GM18873 (cell line): ENCODE measurements around the gene PRKN.
"Not testable (repeated sequence)": the region's sequence is repeated elsewhere in the genome, so short reads cannot be mapped to it uniquely, and the experiment has no call there.

Experiments
- ATAC-seq: cut with Tn5 transposase; IDR thresholded peaks from one replicate; pipeline ENCODE4 v1.9.1; 2021; ENCODE audit warnings: mild to moderate bottlenecking, moderate library complexity, moderate number of reproducible peaks; ENCODE audit not compliant: unreplicated experiment, low FRiP score

Gene PRKN

DNA sequence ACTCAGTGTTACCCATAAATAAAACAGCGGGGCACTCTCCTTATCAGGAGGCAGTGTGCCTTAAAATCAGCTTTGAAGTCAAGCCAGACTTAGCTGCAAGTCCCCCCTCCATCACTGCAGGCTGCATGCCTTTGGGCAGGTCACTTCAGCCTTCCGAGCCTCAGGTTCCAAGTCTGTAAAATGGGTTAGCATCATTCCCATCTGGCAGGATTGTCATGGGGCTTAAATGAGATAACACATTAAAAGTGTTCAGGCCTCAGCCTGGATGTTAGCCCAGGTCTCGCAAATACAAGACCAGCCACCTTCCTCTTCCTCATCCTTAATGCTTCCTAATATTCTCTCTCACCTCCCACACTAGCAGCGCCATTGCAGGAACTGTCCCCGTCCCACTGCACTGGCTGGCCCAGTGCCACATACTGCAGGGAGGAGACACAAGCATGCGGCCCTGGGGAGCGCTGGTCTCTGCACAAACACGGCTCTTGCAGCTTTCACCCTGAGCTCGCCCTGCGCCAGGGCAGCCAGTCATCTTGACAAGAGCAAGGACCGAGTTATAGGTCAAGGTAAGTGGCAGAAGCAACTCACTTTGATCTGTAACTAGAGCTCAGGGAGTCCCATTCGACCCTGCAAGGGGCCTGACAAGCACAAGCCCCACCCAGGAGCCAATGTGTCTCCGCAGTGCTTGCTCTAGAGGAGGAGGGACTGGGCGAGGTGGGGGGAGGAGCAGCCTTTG is 889.1 kb downstream of the PRKN start:
- no peak for ATAC-seq

DNA sequence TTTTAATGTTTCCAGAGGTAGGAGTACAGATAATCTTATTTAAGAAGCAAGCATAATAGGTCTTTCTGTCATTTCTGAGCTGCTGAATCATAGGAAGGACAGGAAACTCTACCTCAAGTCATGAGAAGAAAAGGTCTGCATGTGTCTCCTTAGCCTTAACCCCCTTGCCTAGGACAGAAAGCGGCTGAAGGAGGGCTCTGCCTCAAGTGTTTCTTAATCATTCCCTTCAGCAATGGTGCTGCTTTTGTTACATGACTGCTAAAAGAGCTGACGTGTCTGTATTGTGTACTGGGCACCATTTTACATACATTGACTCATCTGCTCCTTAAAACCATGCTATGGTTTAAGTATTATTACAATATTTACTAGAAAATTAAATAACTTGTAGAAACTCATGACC is 889.7 kb downstream of the PRKN start:
- ATAC-seq = no peak

DNA sequence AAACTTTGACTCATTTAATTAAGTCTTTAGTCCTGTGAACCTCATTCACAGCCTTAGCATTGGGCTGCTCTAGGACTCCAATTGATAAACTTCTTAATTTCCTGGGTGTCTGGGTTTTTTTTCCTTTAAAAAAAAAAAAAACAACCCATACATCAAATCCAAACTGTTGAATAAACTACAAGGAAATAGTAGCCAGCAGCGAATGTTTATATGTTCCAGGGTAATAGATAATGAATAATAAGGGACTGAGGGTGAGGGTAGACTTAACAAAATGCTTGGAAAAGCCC is 890.2 kb downstream of the PRKN start:
- no peak for ATAC-seq

DNA sequence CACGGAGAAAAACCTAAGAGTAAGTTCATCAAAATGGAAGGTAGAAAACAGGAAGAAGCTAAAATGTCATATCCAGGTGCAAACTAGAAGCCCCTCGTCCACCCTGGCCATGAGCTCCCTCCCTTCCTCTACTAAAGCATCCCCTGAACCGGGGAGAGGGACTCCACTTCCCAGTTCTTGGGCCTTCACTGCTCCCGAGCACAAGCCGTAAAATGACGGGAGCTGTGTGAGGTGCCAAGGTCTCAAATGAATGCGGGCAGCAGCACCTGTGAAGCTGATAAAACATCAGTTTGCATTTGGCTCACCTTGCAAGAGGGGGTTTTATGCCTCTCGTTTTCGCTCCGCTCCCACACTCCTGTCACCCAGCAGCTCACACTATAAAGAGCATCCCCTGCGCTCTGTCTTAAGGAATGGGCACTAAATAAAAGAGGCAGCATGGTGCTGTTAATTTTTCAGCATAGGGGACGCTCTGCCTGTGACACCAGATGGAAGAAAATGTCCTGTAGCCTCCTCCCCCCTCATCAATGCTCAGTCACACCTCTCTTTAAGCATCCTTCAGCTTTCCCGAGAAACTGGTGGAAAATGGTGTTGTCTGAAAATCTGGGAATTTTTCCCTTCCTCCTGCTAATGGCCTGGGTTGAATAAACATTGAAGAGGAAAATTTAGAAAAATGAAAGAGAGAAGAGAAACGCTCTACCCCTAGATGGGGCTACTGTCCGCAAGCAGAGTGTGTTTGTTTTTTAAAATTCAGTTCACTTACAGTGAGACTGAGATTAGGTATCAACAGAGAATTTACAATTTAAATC is 890.7 kb downstream of the PRKN start:
- no peak for ATAC-seq

DNA sequence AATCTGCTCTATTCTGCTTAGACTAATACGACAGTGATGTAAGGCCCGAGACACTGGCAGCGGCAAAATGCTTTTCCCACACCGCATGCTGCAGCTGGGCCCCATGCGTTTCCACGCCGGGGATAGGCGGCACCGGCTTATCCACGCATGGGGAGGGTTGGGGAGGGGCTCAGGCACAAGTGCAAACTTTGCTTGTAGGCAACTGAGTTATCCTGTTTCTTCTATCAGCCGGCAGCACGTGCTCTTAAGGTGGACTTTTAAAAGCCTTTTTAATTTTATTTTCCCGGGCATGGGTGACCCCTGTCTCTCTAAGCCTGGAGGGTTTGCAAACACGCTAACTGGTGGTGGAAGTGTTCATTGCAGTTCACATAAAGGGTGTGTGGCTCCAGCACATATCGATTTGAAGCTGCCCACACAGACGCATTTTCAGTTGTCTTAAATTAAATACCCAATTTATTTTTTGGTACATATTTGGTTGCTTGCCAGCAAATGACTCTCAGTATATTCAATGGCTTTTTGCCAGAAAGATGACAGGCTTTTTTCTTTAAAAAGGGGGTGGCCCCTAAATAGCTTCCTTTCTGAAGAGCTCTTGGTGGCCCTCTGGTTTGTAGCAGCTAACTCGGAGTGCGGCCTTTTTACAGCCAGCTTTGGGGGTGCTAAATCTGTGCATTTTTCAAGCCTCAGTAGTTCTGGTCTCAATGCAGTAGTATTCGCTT is 891.9 kb downstream of the PRKN start:
- ATAC-seq = no peak

DNA sequence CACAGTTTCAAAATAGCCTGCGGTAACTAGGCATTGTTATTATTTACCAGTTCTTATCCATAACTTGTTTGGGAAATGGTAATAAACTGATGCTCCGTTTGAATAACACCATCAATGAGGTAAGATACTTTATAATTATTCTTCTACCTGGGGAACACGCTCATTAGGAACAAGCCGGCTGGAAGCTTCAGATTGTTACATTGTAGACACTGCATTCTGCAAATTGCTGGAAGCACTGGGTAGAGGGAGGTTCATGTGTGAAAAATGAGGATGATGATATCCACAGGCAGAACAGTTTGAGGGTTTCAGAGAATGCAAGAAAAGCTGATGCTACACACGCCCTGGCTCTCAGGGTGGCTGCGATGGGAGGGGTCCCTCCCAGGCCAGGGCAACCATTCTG is 893.1 kb downstream of the PRKN start:
- no peak for ATAC-seq

DNA sequence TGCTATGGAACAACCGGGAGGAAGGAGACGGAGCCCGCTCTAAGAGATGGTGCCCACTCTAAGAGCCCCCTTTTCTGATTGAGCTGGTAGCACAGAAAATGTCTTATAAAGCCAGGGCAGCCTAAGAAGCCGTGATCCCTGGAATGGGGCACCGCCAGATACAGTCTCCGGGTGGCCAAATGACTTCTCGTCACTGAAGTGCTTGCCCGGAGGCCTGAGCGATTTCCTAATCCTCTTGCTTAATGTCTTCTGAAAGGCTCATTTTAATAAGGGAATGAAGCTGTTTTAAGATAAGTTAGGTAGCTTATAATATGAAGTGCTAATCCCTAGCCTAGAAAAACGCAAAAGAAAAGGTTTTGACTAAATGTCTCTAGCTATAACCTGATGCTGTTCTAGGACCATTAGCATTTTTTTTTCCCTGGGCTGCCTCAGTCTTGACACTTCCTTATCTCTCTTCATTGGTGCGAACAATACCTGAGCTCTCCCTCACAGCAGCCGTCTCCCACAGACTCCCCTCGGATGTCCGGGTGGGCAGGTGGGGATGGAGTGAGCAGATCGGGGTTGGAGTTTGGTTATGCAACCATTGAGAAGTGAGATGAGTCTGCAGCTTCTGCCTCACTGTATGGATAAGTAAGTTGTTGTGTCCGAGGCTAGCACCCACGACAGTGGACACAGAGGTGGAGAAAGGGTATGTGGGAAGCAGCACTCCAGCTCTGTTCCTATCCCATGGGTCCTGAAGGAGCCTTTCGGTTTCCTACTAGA is 894.3 kb downstream of the PRKN start:
- no peak for ATAC-seq

DNA sequence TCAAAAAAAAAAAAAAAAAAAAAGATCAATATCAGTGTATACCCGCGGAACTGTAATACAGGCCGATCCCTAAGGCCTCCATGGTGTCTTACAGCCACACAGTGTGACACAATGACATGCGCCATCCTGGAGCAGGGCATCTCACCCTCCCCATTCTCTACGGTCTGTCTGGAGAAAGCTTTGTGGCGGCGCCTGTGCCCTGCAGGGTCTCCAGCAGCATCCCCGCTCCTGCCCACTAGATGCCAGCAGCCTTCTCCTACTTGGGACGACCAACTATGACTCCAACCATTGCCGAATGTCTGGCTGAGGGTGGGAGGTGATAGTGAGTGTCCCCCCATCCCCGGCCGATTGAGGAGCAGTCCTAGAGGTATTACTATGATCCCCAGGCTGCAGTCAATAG is 894.9 kb downstream of the PRKN start:
- ATAC-seq = no peak

DNA sequence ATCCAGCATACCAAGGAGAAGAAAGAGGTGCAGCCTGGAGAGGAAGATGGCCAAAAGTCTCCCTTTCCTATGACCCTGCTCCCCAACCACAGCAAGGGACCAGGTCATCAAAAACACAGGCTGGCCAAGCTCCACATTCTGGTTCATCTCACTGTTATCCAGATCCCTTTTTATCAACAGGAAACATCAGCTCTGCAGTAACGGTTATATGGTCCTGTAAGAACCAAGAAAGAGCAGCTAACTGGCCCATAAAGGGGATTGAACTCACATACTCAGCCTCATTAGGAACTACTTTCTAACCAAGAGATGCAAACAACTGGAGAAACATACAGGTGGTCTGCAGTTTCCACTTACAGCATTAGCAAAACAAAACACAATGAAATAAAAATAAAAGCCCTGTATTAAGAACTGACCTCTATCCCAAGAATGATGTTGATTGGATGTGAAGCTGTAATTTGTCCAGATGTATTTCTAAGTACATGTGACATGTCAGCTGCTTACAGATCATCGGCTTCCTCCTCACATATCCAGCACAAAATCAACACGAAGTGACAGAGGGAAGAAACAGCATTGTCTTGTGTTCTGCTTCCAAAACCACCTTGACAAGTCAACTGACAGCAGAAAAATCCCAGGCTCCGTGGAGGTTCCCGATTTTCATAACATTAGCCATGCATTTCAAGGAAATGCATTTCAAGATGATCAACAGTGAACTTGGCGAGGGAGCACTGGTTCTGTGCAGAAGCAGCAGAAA is 896.5 kb downstream of the PRKN start:
- ATAC-seq = no peak

DNA sequence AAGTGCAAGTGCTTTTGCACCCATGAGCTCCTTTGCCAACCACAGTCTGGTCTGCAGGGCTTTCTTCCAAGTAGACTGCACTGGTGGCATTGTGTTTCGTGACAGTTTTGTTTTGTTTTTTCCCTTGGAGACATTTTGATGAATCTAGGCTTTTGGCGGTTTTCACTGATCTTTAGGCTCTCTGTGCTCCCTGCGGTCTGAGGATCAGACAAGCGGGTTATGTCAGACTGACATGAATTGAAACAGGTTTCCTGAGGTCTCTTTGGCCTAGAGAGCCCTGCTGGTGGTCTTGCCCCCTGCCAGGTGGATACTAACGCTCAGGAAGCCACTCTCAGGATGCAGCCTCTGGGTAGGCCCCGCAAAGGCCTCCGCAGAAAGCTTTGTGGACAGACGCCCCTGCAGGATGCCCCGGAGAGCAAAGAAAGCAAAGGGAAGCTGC is 898.3 kb downstream of the PRKN start:
- ATAC-seq = no peak

DNA sequence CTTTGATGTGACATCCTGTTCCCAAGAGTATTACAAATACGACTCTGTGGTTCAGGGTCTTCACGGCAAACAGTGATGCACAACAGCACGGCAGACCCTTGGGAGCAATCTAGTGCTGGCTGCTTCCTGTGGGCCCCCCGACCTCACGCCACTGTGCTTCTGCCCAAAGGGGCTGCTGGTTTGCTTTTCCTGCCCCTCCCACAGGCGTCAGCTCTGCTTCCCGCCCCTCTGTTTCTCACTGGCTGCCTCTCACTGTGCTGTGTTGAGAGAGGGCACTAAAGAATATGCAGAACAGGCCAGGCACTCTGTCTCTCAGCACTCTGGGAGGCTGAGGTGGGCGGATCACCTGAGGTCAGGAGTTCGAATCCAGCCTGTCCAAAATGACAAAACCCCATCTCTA is 899.2 kb downstream of the PRKN start:
- ATAC-seq = no peak

DNA sequence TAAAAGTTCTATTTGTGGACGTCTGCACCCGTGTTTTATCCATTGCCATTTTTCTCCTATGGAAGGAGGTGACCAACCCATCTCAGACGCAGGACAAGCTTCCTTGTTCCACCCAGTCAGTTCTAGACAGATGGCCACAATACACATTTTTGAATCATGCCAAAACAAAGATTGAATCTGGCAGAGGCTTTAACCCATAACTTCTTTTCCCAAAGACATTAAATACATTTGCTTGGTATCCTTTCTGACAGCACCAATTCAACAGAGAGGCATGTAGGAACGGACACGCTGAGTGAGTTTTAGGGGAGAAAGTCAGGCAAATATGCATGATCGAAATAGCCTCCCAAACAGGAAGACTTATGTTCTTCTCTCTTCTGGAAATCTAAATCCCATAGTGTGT is 901.1 kb downstream of the PRKN start:
- no peak for ATAC-seq

DNA sequence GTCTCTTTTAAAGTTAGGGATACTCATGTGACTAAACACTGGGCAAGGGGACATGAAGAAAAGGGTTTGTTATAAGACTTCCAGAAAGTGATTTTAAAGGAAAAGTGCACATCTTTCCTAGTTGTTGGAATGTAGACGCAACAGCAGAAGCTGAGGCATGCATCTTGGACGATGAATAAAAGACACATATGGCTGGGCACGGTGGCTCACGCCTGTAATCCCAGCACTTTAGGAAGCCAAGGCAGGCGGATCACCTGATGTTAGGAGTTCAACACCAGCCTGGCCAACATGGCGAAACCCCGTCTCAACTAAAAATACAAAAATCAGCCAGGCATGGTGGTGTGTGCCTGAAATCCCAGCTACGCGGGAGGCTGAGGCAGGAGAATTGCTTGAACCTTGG is 905.4 kb downstream of the PRKN start:
- ATAC-seq = not testable (repeated sequence)

DNA sequence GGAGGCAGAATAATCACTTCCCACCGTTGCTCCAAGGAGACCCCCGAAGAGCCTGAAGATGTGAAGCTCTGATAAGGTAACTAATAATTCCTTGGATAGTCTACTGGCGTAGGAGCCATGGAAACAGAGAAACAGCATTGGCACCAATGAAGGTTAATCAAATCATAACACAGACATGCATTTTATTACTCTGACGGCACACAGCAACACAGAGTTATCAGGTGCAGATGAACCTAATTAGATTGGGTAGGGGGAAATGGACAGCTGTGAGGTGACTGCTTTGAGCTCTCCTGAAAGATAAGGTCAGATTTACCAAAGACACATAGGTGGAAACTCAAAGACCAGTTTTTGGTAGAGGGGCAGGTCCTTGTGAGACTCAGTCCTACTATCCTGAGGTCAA is 909.7 kb downstream of the PRKN start:
- no peak for ATAC-seq

DNA sequence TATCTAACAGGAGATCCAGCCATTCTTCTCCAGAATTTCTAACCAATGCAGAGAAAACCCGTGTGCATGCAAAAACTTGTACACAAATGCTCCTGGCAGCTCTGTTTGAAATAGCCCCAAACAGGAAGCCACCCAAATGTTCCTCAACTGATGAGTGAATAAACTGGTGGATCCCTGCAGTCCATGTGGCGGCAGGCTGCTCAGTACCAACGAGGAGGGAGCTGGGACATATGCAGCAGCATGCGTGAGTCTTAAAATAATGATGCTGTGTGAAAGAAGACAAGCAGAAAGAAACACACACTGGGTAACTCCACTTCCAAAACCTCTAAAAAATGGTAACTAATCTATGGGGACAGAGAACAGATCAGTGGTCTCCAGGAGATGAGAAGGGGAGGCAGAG is 911.6 kb downstream of the PRKN start:
- ATAC-seq = no peak

DNA sequence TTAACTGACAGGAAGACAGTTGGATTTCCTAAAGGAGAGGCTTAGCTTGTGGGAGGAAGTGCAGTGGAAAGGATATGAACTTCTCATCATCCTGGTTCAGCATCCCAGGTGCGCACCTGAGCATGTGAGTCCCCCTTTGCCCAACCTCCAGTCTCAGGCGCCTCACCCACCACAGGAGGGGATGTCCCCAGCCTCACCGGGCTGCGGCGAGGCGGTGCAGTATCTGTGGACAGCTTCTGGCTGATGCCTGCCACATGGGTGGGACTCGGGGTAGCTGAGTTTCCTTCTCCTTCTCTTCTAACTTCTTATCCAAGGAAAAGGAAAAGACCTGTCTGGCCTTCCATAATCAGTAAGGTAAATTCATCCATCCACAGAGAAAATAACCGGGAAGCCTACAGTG is 914.4 kb downstream of the PRKN start:
- ATAC-seq = no peak

DNA sequence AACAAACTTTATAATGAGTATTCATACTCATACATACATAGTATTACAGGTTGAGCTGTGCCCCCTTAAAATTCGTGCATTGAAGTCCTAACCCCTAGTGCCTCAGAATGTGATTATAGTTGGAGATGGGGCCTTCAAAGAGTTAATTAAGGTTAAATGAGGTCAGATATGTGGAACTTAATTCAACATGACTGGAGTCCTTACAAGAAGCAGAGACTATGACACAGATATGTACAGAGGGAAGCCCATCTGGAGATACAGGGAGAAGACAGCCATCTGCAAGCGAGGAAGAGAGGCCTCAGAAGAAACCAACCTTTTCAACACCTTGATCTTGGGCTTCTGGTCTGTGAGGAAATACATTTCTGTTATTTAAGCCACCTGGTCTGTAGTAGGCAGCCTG is 917.6 kb downstream of the PRKN start:
- ATAC-seq = no peak

DNA sequence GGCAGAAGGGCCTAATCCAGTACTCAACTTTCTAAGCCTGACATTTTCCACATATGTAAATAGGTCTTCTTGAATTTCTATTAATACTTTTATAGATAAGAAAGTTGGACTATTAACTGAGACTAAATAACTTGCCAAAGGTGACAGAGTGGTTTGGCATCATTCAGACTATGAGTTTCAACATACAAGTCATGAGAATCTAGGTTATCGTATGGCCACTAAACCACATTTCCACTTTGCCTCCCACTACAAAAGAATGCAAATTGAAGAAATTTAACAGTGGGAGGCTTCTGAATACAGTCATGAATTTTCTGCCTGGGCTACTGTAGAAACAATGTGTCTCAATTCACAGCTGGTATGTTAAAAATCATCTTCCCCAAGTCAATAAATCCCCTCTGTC is 922.7 kb downstream of the PRKN start:
- ATAC-seq = no peak

DNA sequence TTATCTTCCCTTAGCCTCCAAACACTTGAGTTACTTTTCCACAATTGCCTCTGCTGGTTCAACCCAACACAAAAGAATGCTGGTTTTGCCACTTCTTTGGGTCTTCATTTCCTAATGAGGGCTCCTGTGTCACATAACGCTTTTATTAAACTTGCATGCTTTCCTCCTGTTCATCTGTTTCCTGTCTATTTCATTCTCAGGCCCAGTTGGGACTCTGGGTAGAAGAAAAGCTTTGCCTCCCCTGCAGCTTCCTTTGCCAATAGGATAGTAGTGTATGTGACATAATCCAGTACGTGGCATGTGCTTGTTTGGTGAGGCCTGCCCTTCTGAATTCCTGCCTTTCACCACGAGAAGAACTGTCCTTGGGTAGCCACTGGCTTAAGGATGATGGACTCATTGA is 924.4 kb downstream of the PRKN start:
- ATAC-seq = no peak

DNA sequence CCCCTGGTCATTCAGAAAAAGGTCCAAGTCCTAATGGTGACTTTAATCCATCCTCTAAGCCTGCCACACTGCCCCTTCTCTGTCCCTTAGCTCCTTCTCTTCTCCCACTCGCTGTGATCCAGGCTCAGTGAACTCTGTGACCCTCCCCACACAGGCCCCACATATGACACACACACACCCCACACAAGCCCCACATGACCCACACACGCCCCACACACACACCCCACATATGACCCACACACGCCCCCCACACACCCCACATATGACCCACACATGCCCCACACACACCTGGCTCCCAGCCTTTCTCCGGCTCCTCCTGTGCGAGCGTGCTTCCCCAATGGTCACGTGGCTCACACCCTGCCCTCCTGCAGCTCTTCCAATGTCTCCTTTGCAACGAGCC is 925.3 kb downstream of the PRKN start:
- ATAC-seq = no peak
